Activated CD4-positive, alpha-beta T cell treated with anti-CD3 and anti-CD28 coated beads for 36 hours (primary cell): ENCODE data around the gene DUSP18. TPM values are rescaled to one million over a fixed set of nuclear protein-coding genes. Genes with fewer than 3 reads are reported as not detected.
"Not testable (repeated sequence)": the region's sequence is repeated elsewhere in the genome, so short reads cannot be mapped to it uniquely, and the experiment has no call there.

Experiments used
- ATAC-seq: fragments of 200-7000 bp; cut with Tn5 transposase; one replicate; pipeline ENCODE4 v1.10.0; 2021; ENCODE audit warnings: mild to moderate bottlenecking, moderate library complexity
- CTCF ChIA-PET: fragments of 350-600 bp; sonication (Branson Sonifier 250); formaldehyde crosslinking; loops from one replicate; lab custom pipeline; 2021; ENCODE audit warnings: antibody characterized with exemption; lab: Charles Lee
- POLR2A ChIA-PET: fragments of 350-600 bp; sonication (Branson Sonifier 250); formaldehyde crosslinking; loops from one replicate; lab custom pipeline; 2021; ENCODE audit warnings: antibody characterized with exemption, inconsistent platforms; lab: Charles Lee
- DNase-seq: peaks from one replicate; pipeline ENCODE4 v3.0.0-alpha.2; 2020
- H3K27ac Mint-ChIP-seq: one replicate; pipeline ENCODE4 v1.8.0; 2021; ENCODE audit warnings: mixed read lengths
- H3K27me3 Mint-ChIP-seq: one replicate; pipeline ENCODE4 v1.8.0; 2021; ENCODE audit warnings: mixed read lengths
- H3K36me3 Mint-ChIP-seq: one replicate; pipeline ENCODE4 v1.8.0; 2021; ENCODE audit warnings: low read depth, mixed read lengths
- H3K4me1 Mint-ChIP-seq: one replicate; pipeline ENCODE4 v1.8.0; 2021; ENCODE audit warnings: mixed read lengths
- H3K4me3 Mint-ChIP-seq: one replicate; pipeline ENCODE4 v1.8.0; 2021; ENCODE audit warnings: mild to moderate bottlenecking, moderate library complexity, mixed read lengths
- H3K9me3 Mint-ChIP-seq: one replicate; pipeline ENCODE4 v1.8.0; 2021; ENCODE audit warnings: low read depth, mixed read lengths
- intact Hi-C, 2 experiments: fragments of 100-400 bp; cut with DNase I in 1 of 2; cut with micrococcal nuclease in 1 of 2; formaldehyde crosslinking; loops; one replicate each; pipeline versions ENCODE4 v1.14.2 to v1.15.1; 2022 to 2024; cut with DNase I, micrococcal nuclease
- total RNA-seq, 2 experiments: library from RNA; stranded (reverse); gene quantifications; one replicate each; pipeline ENCODE4 v1.2.3, GENCODE V29; 2021

DUSP18 gene
- total RNA-seq, 2 experiments from 2014 or later: 7.8 to 8.5 TPM

DNA sequence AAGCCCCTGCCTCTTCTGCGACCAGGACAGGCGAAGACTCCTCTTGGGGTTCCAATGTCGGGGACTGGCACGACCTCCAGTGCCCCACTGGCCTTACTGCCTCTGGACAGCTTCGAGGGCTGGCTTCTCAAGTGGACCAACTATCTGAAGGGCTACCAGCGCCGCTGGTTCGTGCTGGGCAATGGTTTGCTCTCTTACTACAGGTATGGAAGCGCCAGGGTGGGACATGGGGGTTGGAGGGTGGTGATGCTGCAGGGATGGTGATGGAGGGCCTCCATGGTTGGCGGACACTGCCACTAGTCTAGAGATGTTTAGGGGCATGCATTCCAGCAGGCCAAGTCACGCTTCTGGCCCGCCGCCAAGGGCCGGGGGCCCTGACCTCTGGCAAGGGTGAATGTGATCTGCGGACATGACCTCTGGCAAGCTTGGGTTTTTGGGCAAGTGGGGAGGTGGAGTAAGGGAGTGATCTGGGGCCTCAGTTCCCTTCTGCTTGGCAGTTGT is 27.7 kb upstream of the DUSP18 start:
- ChIA-PET CTCF (interaction anchor here (0.6 to 1.0 kb wide), 2 partner anchors 11 to 226 kb away, joined by 3 to 4 read pairs; no protein-coding TSS in a partner anchor), POLR2A (interaction anchor here (0.5 kb wide), 1 partner anchor 10 kb away, joined by 8 read pairs; no protein-coding TSS in a partner anchor)
- no peak for DNase-seq
- no peak for ATAC-seq
- Mint-ChIP-seq H3K9me3 (no peaks in the 10 kb centered on the region), H3K4me3 (peak overlapping the region; percentile 28), H3K27ac (peak overlapping the region; percentile 58), H3K36me3 (no peaks in the 10 kb centered on the region), H3K27me3 (peaks cover 18% of the 10 kb centered on the region), H3K4me1 (peaks cover 5% of the 10 kb centered on the region)
- intact Hi-C loops: loop anchor here in 1 of 2 experiments (2.0 kb wide), 1 partner anchor 45 kb away; no protein-coding TSS in a partner anchor

GRCh38 chr22:30694640-30695350 is 27.1 kb upstream of the DUSP18 start, which contains the start of gene OSBP2:
TSS of gene OSBP2 (plus strand) at chr22:30694874. CDS start at chr22:30694910, 36 bp downstream.
- intact Hi-C loops: loop anchor here (1.0 to 2.0 kb wide), 5 partner anchors 27 to 60 kb away; partner anchors contain the start of genes DUSP18 (in 1 of the 2) and SLC35E4 (in 1 of the 2)
- Mint-ChIP-seq H3K27me3 (peaks cover 18% of the 10 kb centered on the region), H3K4me1 (peaks cover 5% of the 10 kb centered on the region), H3K27ac (peak within 1 kb of the TSS; percentile 74), H3K36me3 (no peaks in the 10 kb centered on the region), H3K4me3 (peak within 1 kb of the TSS; percentile 79), H3K9me3 (no peaks in the 10 kb centered on the region)
- ChIA-PET CTCF (interaction anchor here (1.3 kb wide), 1 partner anchor 62 kb away, joined by 3 read pairs; no protein-coding TSS in a partner anchor), POLR2A (interaction anchor here (0.5 kb wide), 1 partner anchor 11 kb away, joined by 8 read pairs; no protein-coding TSS in a partner anchor)
- peak; percentile 57 for DNase-seq
- peak; percentile 58 for ATAC-seq

GRCh38 chr22:30694171-30694639 is 26.5 kb upstream of the DUSP18 start:
- no peaks in the 10 kb centered on the region for H3K36me3 Mint-ChIP-seq
- ChIA-PET POLR2A (no interaction called here), CTCF (interaction anchor here (1.1 to 1.3 kb wide), 2 partner anchors 44 to 61 kb away, joined by 3 to 4 read pairs; no protein-coding TSS in a partner anchor)
- ATAC-seq (peak; percentile 76), DNase-seq (peak; percentile 72)
- peak overlapping the region; percentile 74 for H3K27ac Mint-ChIP-seq
- H3K9me3 Mint-ChIP-seq: no peaks in the 10 kb centered on the region
- H3K27me3 Mint-ChIP-seq: peaks cover 18% of the 10 kb centered on the region
- H3K4me3 Mint-ChIP-seq: peak overlapping the region; percentile 79
- intact Hi-C loops: loop anchor here (1.0 to 2.0 kb wide), 5 partner anchors 27 to 60 kb away; partner anchors contain the start of genes DUSP18 (in 1 of the 2) and SLC35E4 (in 1 of the 2)
- peaks cover 5% of the 10 kb centered on the region for H3K4me1 Mint-ChIP-seq

GRCh38 chr22:30691204-30691603 is 23.5 kb upstream of the DUSP18 start:
- no peak overlapping the region for H3K27ac Mint-ChIP-seq
- H3K4me1 Mint-ChIP-seq: peaks cover 5% of the 10 kb centered on the region
- CTCF ChIA-PET: interaction anchor here (0.8 to 1.5 kb wide), 3 partner anchors 41 to 309 kb away, joined by 3 to 6 read pairs (median 4); no protein-coding TSS in a partner anchor
- no peaks in the 10 kb centered on the region for H3K36me3 Mint-ChIP-seq
- H3K9me3 Mint-ChIP-seq: no peaks in the 10 kb centered on the region
- no peak overlapping the region for H3K4me3 Mint-ChIP-seq
- DNase-seq: no peak
- ATAC-seq: no peak
- peaks cover 18% of the 10 kb centered on the region for H3K27me3 Mint-ChIP-seq
- intact Hi-C loops: no loop called here
- POLR2A ChIA-PET: no interaction called here

- Mint-ChIP-seq H3K4me3 (no peak overlapping the region), H3K27me3 (peaks cover 12% of the 10 kb centered on the region), H3K4me1 (peaks cover 5% of the 10 kb centered on the region), H3K9me3 (no peaks in the 10 kb centered on the region), H3K36me3 (no peaks in the 10 kb centered on the region), H3K27ac (no peak overlapping the region)
- DNase-seq: no peak
- no peak for ATAC-seq
- CTCF ChIA-PET: interaction anchor here (0.6 kb wide), 1 partner anchor 115 kb away, joined by 3 read pairs; no protein-coding TSS in a partner anchor
- POLR2A ChIA-PET: no interaction called here
- intact Hi-C loops: no loop called here
Observed at GRCh38 chr22:30689622-30690021, 21.9 kb upstream of the DUSP18 start.

DNA sequence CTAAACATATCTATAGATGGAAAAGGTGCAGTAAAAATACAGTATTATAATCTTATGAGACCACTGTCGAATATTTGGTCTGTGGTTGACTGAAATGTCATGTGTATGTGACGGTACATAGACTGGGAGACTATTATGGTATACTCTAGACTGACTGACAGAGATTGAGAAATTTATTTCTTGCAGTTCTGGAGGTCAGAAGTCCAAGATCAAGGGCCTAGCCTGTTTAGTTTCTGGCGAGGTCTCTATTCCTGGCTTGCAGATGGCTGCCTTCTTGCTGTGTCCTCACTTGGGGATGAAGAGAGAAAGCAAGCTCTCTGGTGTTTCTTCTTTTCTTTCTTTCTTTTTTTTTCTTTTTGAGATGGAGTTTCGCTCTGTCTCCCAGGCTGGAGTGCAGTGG is 19.7 kb upstream of the DUSP18 start:
- Mint-ChIP-seq H3K27me3 (peaks cover 3% of the 10 kb centered on the region), H3K9me3 (no peaks in the 10 kb centered on the region), H3K4me1 (no peaks in the 10 kb centered on the region), H3K36me3 (no peaks in the 10 kb centered on the region), H3K4me3 (no peak overlapping the region), H3K27ac (no peak overlapping the region)
- no peak for ATAC-seq
- CTCF ChIA-PET: interaction anchor here (0.8 kb wide), 1 partner anchor 1254 kb away, joined by 3 read pairs; no protein-coding TSS in a partner anchor
- intact Hi-C loops: no loop called here
- POLR2A ChIA-PET: no interaction called here
- no peak for DNase-seq

DNA sequence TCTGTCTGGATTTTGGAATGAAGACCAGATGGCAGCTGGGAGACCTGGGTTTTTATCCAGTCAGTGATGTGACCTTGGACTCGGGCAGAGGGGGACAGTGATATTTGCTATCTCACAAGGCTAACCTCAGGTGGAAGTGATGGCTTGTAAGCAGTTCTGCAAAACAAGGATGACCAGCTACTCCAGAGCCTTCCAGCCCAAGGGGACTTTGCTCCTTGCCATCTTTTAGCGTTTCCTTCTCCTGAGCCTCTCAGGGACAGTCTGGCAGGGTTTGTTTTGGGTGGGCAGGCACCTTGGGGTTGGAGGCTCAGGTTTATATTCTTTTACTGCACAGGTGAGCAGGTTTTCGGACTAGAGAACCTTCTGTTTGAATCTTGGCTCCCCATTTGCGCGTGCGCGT is 17.5 kb upstream of the DUSP18 start:
- Mint-ChIP-seq H3K27me3 (no peaks in the 10 kb centered on the region), H3K9me3 (no peaks in the 10 kb centered on the region), H3K27ac (no peak overlapping the region), H3K4me1 (no peaks in the 10 kb centered on the region), H3K4me3 (no peak overlapping the region), H3K36me3 (no peaks in the 10 kb centered on the region)
- CTCF ChIA-PET: interaction anchor here (0.6 kb wide), 1 partner anchor 40 kb away, joined by 3 read pairs; no protein-coding TSS in a partner anchor
- ATAC-seq (no peak), DNase-seq (no peak)
- intact Hi-C loops: no loop called here
- POLR2A ChIA-PET: interaction anchor here (0.7 kb wide), 1 partner anchor 70 kb away, joined by 6 read pairs; no protein-coding TSS in a partner anchor

GRCh38 chr22:30681831-30682230 is 14.2 kb upstream of the DUSP18 start:
- CTCF ChIA-PET: interaction anchor here (0.6 kb wide), 1 partner anchor 71 kb away, joined by 3 read pairs; no protein-coding TSS in a partner anchor

GRCh38 chr22:30680991-30681770 is 13.5 kb upstream of the DUSP18 start:
- ATAC-seq (no peak), DNase-seq (no peak)
- no peaks in the 10 kb centered on the region for H3K36me3 Mint-ChIP-seq
- ChIA-PET POLR2A (no interaction called here), CTCF (interaction anchor here (0.6 kb wide), 1 partner anchor 71 kb away, joined by 3 read pairs; no protein-coding TSS in a partner anchor)
- H3K4me1 Mint-ChIP-seq: no peaks in the 10 kb centered on the region
- no peak overlapping the region for H3K4me3 Mint-ChIP-seq
- H3K27me3 Mint-ChIP-seq: peaks cover 10% of the 10 kb centered on the region
- no peak overlapping the region for H3K27ac Mint-ChIP-seq
- intact Hi-C loops: no loop called here
- no peaks in the 10 kb centered on the region for H3K9me3 Mint-ChIP-seq

More at GRCh38 chr22:30681831-30682230, 14.2 kb upstream of the DUSP18 start:
- intact Hi-C loops: no loop called here
- Mint-ChIP-seq H3K27me3 (peaks cover 7% of the 10 kb centered on the region), H3K4me1 (no peaks in the 10 kb centered on the region), H3K4me3 (no peak overlapping the region), H3K9me3 (no peaks in the 10 kb centered on the region), H3K36me3 (no peaks in the 10 kb centered on the region), H3K27ac (no peak overlapping the region)
- POLR2A ChIA-PET: no interaction called here
- no peak for DNase-seq
- no peak for ATAC-seq

DNA sequence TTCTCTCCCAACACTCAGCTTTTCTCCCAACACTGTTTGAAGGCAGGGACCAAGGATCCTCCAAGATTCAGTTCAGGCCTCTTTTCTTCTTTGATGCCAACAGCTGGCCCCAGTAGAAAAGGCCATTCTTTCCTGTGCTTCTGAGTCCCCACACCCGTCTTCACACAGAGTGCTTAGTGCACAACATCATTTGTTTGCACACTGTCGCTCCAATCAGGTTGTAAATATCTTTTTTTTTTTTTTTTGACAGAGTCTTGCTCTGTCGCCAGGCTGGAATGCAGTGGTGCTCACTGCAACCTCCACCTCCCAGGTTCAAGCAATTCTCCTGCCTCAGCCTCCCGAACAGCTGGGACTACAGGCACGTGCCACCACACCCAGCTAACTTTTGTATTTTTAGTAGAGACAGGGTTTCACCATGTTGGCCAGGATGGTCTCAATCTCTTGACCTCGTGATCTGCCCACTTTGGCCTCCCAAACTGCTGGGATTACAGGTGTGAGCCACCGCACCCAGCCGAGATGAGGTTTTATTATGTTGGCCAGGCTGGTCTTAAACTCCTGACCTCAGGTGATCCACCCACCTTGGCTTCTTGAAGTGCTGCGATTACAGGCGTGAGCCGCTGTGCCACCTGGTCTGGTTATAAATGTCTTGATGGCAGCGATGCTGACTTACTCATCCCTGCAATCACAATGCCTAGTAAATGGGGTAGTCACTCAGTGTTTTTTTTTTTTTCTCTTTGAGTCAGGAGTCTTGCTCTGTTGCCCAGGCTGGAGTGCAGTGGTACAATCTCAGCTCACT is 12.4 kb upstream of the DUSP18 start:
- H3K27ac Mint-ChIP-seq, H3K27me3 Mint-ChIP-seq, DNase-seq, H3K4me3 Mint-ChIP-seq, H3K4me1 Mint-ChIP-seq, POLR2A ChIA-PET, ATAC-seq, intact Hi-C loops, H3K9me3 Mint-ChIP-seq, H3K36me3 Mint-ChIP-seq: not testable (repeated sequence)
- CTCF ChIA-PET: interaction anchor here (0.7 kb wide), 2 partner anchors 61 to 1024 kb away, joined by 3 read pairs; no protein-coding TSS in a partner anchor
